HEK293 (cell line): ENCODE data around the gene HOXB9.

ENCODE experiments used
- CTCF ChIA-PET: fragments of 350-600 bp; formaldehyde crosslinking; extraction: SDS; loops from one replicate; lab custom pipeline; 2021; ENCODE audit warnings: antibody characterized with exemption; lab: Yijun Ruan, JAX
- POLR2A ChIA-PET: fragments of 300-600 bp; formaldehyde crosslinking; extraction: SDS; loops from one replicate; lab custom pipeline; 2020; ENCODE audit warnings: antibody characterized with exemption, inconsistent platforms; lab: Yijun Ruan, JAX
- H3K27ac ChIP-seq: fragments of 200-500 bp; sonication (Bioruptor generic); 2 replicates; pipeline ENCODE4 v1.5.1; 2014; ENCODE audit warnings: low read depth, low read length, control low read depth, inconsistent platforms; ENCODE audit errors: extremely low read depth
- H3K36me3 ChIP-seq, 2 experiments: fragments of 200-500 bp in 1 of 2; sonication (Bioruptor generic) in 1 of 2; 1 replicate in 1 of 2; 2 replicates in 1 of 2; pipeline ENCODE4 v1.5.1; 2014 to 2017; ENCODE audit warnings: inconsistent platforms in 2 of 2, low read length in 2 of 2; ENCODE audit not compliant: control insufficient read depth in 2 of 2, insufficient read depth in 1 of 2
- H3K4me1 ChIP-seq: fragments of 200-500 bp; sonication (Bioruptor generic); 2 replicates; pipeline ENCODE4 v1.5.1; 2014; ENCODE audit warnings: mild to moderate bottlenecking, low read length, inconsistent platforms; ENCODE audit not compliant: control insufficient read depth, insufficient read depth
- H3K4me3 ChIP-seq: 2 replicates; pipeline ENCODE4 v1.5.1; 2011; ENCODE audit warnings: low read depth, mild to moderate bottlenecking, control low read depth, low read length, moderate library complexity
- H3K9me3 ChIP-seq: fragments of 200-500 bp; sonication (Bioruptor generic); 2 replicates; pipeline ENCODE4 v1.5.1; 2014; ENCODE audit warnings: low read depth, low read length, inconsistent platforms; ENCODE audit not compliant: control insufficient read depth, insufficient read depth
- GLIS1 ChIP-seq: fragments of 450-650 bp; formaldehyde crosslinking; IDR thresholded peaks from 2 replicates; pipeline ENCODE4 v1.5.1; 2016; ENCODE audit warnings: missing biosample characterization, missing genetic modification characterization
- MYNN ChIP-seq: fragments of 450-650 bp; formaldehyde crosslinking; IDR thresholded peaks from 2 replicates; pipeline ENCODE4 v1.5.1; 2016; ENCODE audit warnings: missing biosample characterization, missing genetic modification characterization, borderline replicate concordance
- PRDM1 ChIP-seq: fragments of 450-650 bp; formaldehyde crosslinking; IDR thresholded peaks from 2 replicates; pipeline ENCODE4; 2016; ENCODE audit warnings: missing biosample characterization, missing genetic modification characterization
- REPIN1 ChIP-seq: fragments of 450-650 bp; formaldehyde crosslinking; IDR thresholded peaks from 2 replicates; pipeline ENCODE4 v1.5.1; 2017; ENCODE audit warnings: missing biosample characterization, missing genetic modification characterization, low read depth
- ZBTB17 ChIP-seq: fragments of 450-650 bp; formaldehyde crosslinking; IDR thresholded peaks from 2 replicates; pipeline ENCODE4 v1.5.1; 2016; ENCODE audit warnings: missing biosample characterization, missing genetic modification characterization
- ZBTB8A ChIP-seq: fragments of 450-650 bp; formaldehyde crosslinking; IDR thresholded peaks from 2 replicates; pipeline ENCODE4 v1.5.1; 2016; ENCODE audit warnings: missing biosample characterization, missing genetic modification characterization
- ZNF184 ChIP-seq: fragments of 450-650 bp; IDR thresholded peaks from 2 replicates; pipeline ENCODE4 v1.5.1; 2018; ENCODE audit warnings: missing biosample characterization, mild to moderate bottlenecking, missing genetic modification characterization
- ZNF19 ChIP-seq: fragments of 450-650 bp; formaldehyde crosslinking; IDR thresholded peaks from 2 replicates; pipeline ENCODE4; 2016; ENCODE audit warnings: missing biosample characterization, missing genetic modification characterization, low read depth
- ZNF366 ChIP-seq: fragments of 450-650 bp; formaldehyde crosslinking; conservative IDR thresholded peaks from 2 replicates; pipeline ENCODE4 v1.5.1; 2016; ENCODE audit warnings: missing biosample characterization, missing genetic modification characterization
- ZNF423 ChIP-seq: fragments of 450-650 bp; formaldehyde crosslinking; IDR thresholded peaks from 2 replicates; pipeline ENCODE4 v1.5.1; 2016; ENCODE audit warnings: missing biosample characterization, missing genetic modification characterization
- ZNF510 ChIP-seq: fragments of 450-650 bp; formaldehyde crosslinking; IDR thresholded peaks from 2 replicates; pipeline ENCODE4 v1.5.1; 2018; ENCODE audit warnings: mild to moderate bottlenecking, missing genetic modification characterization, missing biosample characterization; ENCODE audit not compliant: insufficient replicate concordance
- ZNF530 ChIP-seq: fragments of 450-650 bp; formaldehyde crosslinking; IDR thresholded peaks from 2 replicates; pipeline ENCODE4 v1.5.1; 2016; ENCODE audit warnings: low read depth, missing biosample characterization, missing genetic modification characterization
- ZNF549 ChIP-seq: fragments of 450-650 bp; IDR thresholded peaks from 2 replicates; pipeline ENCODE4 v1.5.1; 2018; ENCODE audit warnings: missing biosample characterization, missing genetic modification characterization, mild to moderate bottlenecking, inconsistent platforms, moderate library complexity
- ZNF600 ChIP-seq: fragments of 450-650 bp; formaldehyde crosslinking; IDR thresholded peaks from 2 replicates; pipeline ENCODE4 v1.5.1; 2016; ENCODE audit warnings: missing biosample characterization, missing genetic modification characterization
- ZNF626 ChIP-seq: fragments of 450-650 bp; sonication (Bioruptor Pico); formaldehyde crosslinking; IDR thresholded peaks from 2 replicates; pipeline ENCODE4 v1.5.1; 2018; ENCODE audit warnings: missing biosample characterization, missing genetic modification characterization, inconsistent platforms
- ZNF776 ChIP-seq: fragments of 450-650 bp; formaldehyde crosslinking; IDR thresholded peaks from 2 replicates; pipeline ENCODE4 v1.5.0; 2017; ENCODE audit warnings: missing biosample characterization, missing genetic modification characterization, borderline replicate concordance
- TF ChIP-seq, protein P1 (sequence below): fragments of 450-650 bp; formaldehyde crosslinking; IDR thresholded peaks from 2 replicates; pipeline ENCODE4 v1.5.1; 2016; ENCODE audit warnings: missing biosample characterization, missing genetic modification characterization
- TF ChIP-seq, protein P2 (sequence below): fragments of 450-650 bp; formaldehyde crosslinking; IDR thresholded peaks from 2 replicates; pipeline ENCODE4 v1.5.1; 2016; ENCODE audit warnings: missing biosample characterization, missing genetic modification characterization
- TF ChIP-seq, protein P3 (sequence below): fragments of 450-650 bp; IDR thresholded peaks from 2 replicates; pipeline ENCODE4 v1.5.1; 2018; ENCODE audit warnings: missing biosample characterization, missing genetic modification characterization
- TF ChIP-seq, protein P4 (sequence below): fragments of 450-650 bp; formaldehyde crosslinking; IDR thresholded peaks from 2 replicates; pipeline ENCODE4 v1.5.1; 2016; ENCODE audit warnings: missing biosample characterization, missing genetic modification characterization
- TF ChIP-seq, protein P5 (sequence below): fragments of 450-650 bp; formaldehyde crosslinking; IDR thresholded peaks from 2 replicates; pipeline ENCODE4; 2016; ENCODE audit warnings: missing biosample characterization, missing genetic modification characterization

HOXB9 gene

DNA sequence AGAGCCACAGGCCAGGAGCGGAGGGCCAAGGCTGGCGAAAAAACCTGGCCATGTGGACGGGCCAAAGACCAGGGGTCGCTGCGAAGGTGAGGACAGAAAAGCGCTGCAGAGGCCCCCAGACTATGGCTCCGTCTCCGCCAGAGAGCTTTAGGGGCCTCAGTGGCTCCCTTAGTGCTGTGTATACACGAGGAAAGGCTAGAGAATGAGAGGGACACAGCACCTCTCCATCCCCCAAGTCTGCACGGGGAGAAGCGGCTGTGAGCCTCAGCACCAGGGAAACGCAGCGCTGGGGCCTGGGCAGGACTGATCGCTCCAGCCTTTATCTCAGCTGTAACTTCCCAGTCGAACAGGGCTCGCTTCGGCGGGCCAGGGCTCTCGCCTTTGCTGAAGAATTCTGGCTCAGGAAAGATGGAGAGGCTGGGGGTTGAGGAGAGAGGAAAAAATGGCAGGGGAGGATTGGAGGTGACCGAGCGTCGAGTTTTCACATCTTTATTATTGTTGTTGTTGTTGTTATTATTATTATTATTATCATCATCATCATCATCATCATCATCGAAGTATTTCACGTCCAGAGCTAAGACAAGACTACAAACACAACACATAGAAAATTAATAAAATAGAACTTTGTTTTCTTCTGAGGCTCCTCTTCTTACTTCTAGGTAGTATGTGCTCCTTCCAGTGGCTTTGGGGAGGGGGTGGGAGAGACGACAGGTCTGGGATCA, 30.7 kb downstream of the HOXB9 start:
- H3K9me3 ChIP-seq, result no peaks in the 10 kb centered on the region
- peaks cover 42% of the 10 kb centered on the region for H3K4me1 ChIP-seq
- H3K4me3 ChIP-seq, result no peak overlapping the region
- TF ChIP-seq, protein P1, sequence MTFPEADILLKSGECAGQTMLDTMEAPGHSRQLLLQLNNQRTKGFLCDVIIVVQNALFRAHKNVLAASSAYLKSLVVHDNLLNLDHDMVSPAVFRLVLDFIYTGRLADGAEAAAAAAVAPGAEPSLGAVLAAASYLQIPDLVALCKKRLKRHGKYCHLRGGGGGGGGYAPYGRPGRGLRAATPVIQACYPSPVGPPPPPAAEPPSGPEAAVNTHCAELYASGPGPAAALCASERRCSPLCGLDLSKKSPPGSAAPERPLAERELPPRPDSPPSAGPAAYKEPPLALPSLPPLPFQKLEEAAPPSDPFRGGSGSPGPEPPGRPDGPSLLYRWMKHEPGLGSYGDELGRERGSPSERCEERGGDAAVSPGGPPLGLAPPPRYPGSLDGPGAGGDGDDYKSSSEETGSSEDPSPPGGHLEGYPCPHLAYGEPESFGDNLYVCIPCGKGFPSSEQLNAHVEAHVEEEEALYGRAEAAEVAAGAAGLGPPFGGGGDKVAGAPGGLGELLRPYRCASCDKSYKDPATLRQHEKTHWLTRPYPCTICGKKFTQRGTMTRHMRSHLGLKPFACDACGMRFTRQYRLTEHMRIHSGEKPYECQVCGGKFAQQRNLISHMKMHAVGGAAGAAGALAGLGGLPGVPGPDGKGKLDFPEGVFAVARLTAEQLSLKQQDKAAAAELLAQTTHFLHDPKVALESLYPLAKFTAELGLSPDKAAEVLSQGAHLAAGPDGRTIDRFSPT, result no peak
- TF ChIP-seq ZNF423 (no peak), ZNF530 (tag by site-specific recombination) (no peak), MYNN (tag by site-specific recombination) (no peak), ZNF626 (tag by site-specific recombination) (no peak), PRDM1 (no peak), ZNF510 (no peak), ZNF19 (tag by site-specific recombination) (no peak), GLIS1 (no peak), ZBTB17 (tag by site-specific recombination) (0 out of 2 replicates have a peak, but pooled peaks have one; percentile 7), ZNF600 (tag by site-specific recombination) (peak; percentile 9; the same call in 1 of the 2 replicates), REPIN1 (tag by site-specific recombination) (peak; percentile 69; the same call in 1 of the 2 replicates), ZNF184 (tag by site-specific recombination) (no peak), ZNF549 (tag by site-specific recombination) (no peak), ZNF776 (tag by site-specific recombination) (no peak), ZBTB8A (tag by site-specific recombination) (0 out of 2 replicates have a peak, but pooled peaks have one; percentile 9), ZNF366 (tag by site-specific recombination) (no peak)
- TF ChIP-seq, protein P2, sequence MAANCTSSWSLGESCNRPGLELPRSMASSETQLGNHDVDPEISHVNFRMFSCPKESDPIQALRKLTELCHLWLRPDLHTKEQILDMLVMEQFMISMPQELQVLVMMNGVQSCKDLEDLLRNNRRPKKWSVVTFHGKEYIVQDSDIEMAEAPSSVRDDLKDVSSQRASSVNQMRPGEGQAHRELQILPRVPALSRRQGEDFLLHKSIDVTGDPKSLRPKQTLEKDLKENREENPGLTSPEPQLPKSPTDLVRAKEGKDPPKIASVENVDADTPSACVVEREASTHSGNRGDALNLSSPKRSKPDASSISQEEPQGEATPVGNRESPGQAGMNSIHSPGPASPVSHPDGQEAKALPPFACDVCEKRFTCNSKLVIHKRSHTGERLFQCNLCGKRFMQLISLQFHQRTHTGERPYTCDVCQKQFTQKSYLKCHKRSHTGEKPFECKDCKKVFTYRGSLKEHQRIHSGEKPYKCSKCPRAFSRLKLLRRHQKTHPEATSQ, result no peak
- TF ChIP-seq, protein P3, sequence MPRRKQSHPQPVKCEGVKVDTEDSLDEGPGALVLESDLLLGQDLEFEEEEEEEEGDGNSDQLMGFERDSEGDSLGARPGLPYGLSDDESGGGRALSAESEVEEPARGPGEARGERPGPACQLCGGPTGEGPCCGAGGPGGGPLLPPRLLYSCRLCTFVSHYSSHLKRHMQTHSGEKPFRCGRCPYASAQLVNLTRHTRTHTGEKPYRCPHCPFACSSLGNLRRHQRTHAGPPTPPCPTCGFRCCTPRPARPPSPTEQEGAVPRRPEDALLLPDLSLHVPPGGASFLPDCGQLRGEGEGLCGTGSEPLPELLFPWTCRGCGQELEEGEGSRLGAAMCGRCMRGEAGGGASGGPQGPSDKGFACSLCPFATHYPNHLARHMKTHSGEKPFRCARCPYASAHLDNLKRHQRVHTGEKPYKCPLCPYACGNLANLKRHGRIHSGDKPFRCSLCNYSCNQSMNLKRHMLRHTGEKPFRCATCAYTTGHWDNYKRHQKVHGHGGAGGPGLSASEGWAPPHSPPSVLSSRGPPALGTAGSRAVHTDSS, result peak; percentile 94
- TF ChIP-seq, protein P4, sequence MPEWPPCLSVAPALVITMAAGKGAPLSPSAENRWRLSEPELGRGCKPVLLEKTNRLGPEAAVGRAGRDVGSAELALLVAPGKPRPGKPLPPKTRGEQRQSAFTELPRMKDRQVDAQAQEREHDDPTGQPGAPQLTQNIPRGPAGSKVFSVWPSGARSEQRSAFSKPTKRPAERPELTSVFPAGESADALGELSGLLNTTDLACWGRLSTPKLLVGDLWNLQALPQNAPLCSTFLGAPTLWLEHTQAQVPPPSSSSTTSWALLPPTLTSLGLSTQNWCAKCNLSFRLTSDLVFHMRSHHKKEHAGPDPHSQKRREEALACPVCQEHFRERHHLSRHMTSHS (tag by site-specific recombination), result no peak
- TF ChIP-seq, protein P5, sequence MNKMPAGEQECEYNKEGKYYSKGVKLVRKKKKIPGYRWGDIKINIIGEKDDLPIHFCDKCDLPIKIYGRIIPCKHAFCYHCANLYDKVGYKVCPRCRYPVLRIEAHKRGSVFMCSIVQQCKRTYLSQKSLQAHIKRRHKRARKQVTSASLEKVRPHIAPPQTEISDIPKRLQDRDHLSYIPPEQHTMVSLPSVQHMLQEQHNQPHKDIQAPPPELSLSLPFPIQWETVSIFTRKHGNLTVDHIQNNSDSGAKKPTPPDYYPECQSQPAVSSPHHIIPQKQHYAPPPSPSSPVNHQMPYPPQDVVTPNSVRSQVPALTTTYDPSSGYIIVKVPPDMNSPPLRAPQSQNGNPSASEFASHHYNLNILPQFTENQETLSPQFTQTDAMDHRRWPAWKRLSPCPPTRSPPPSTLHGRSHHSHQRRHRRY (tag by site-specific recombination), result no peak
- H3K36me3 ChIP-seq, result peaks cover 5 to 46% of the 10 kb centered on the region in 2 experiments; a peak in 2 of 3 replicates
- H3K27ac ChIP-seq, result peak overlapping the region; percentile 87; the same call in 1 of the 2 replicates
- POLR2A ChIA-PET, result no interaction called here
- CTCF ChIA-PET, result interaction anchor here (0.6 to 6.0 kb wide), 11 partner anchors 23 to 578 kb away, joined by 3 to 52 read pairs (median 5); no protein-coding TSS in a partner anchor
